H9 (cell line): ENCODE measurements around the gene R3HDML. TPM values are rescaled to one million over a fixed set of nuclear protein-coding genes. Genes with fewer than 3 reads are reported as not detected.
"Not testable (repeated sequence)": the region's sequence is repeated elsewhere in the genome, so short reads cannot be mapped to it uniquely, and the experiment has no call there.

ENCODE experiments used
- DNase-seq: peaks from one replicate; pipeline ENCODE4 v3.0.0-alpha.2; 2017
- H2AFZ ChIP-seq: one replicate; pipeline ENCODE4 v1.6.1; 2013; ENCODE audit warnings: mild to moderate bottlenecking, low read length, control low read depth, moderate library complexity
- H2AK5ac ChIP-seq: 2 replicates; pipeline ENCODE4 v1.6.1; 2013; ENCODE audit warnings: low read length, control low read depth, mixed read lengths; ENCODE audit not compliant: insufficient read length
- H2BK120ac ChIP-seq: one replicate; pipeline ENCODE4 v1.6.1; 2013; ENCODE audit warnings: low read depth, mild to moderate bottlenecking, low read length, control low read depth, inconsistent platforms; ENCODE audit not compliant: poor library complexity, severe bottlenecking
- H2BK12ac ChIP-seq: 2 replicates; pipeline ENCODE4 v1.6.1; 2013; ENCODE audit warnings: low read length, control low read depth, mixed read lengths, low read depth; ENCODE audit not compliant: insufficient read length
- H2BK15ac ChIP-seq: 2 replicates; pipeline ENCODE4 v1.6.1; 2013; ENCODE audit warnings: low read depth, low read length, control low read depth
- H2BK20ac ChIP-seq: one replicate; pipeline ENCODE4 v1.6.1; 2013; ENCODE audit warnings: low read depth, mild to moderate bottlenecking, low read length, control low read depth, inconsistent platforms; ENCODE audit not compliant: poor library complexity, severe bottlenecking
- H2BK5ac ChIP-seq: 2 replicates; pipeline ENCODE4 v1.6.1; 2013; ENCODE audit warnings: low read length, control low read depth, mixed read lengths; ENCODE audit not compliant: insufficient read length
- H3K14ac ChIP-seq: 2 replicates; pipeline ENCODE4 v1.6.1; 2013; ENCODE audit warnings: low read length, control low read depth; ENCODE audit not compliant: insufficient read depth
- H3K18ac ChIP-seq: 2 replicates; pipeline ENCODE4 v1.6.1; 2013; ENCODE audit warnings: low read depth, mild to moderate bottlenecking, mixed read lengths, low read length, control low read depth; ENCODE audit not compliant: insufficient read length
- H3K23ac ChIP-seq: 2 replicates; pipeline ENCODE4 v1.6.1; 2013; ENCODE audit warnings: low read length, control low read depth, mixed read lengths, low read depth; ENCODE audit not compliant: insufficient read length
- H3K23me2 ChIP-seq: 2 replicates; pipeline ENCODE4 v1.6.1; 2013; ENCODE audit warnings: low read depth, mild to moderate bottlenecking, mixed read lengths, low read length, control low read depth; ENCODE audit not compliant: insufficient read length, poor library complexity, severe bottlenecking
- H3K27ac ChIP-seq: 2 replicates; pipeline ENCODE4 v1.5.1; 2013; ENCODE audit warnings: low read length, control low read depth, mixed read lengths, low read depth; ENCODE audit not compliant: insufficient read length
- H3K27me3 ChIP-seq: 2 replicates; pipeline ENCODE4 v1.6.1; 2013; ENCODE audit warnings: low read length, control low read depth, inconsistent platforms; ENCODE audit not compliant: insufficient read depth
- H3K4ac ChIP-seq: 2 replicates; pipeline ENCODE4 v1.6.1; 2013; ENCODE audit warnings: low read depth, mild to moderate bottlenecking, control low read depth, inconsistent platforms, low read length, moderate library complexity
- H3K4me1 ChIP-seq: 2 replicates; pipeline ENCODE4 v1.6.1; 2013; ENCODE audit warnings: low read length, control low read depth, inconsistent platforms; ENCODE audit not compliant: insufficient read depth
- H3K4me2 ChIP-seq: 2 replicates; pipeline ENCODE4 v1.6.1; 2013; ENCODE audit warnings: low read length, control low read depth, mixed read lengths; ENCODE audit not compliant: insufficient read length, insufficient read depth
- H3K56ac ChIP-seq: 2 replicates; pipeline ENCODE4 v1.6.1; 2013; ENCODE audit warnings: low read depth, mild to moderate bottlenecking, mixed read lengths, low read length, control low read depth; ENCODE audit not compliant: insufficient read length
- H3K79me1 ChIP-seq: 2 replicates; pipeline ENCODE4 v1.6.1; 2013; ENCODE audit warnings: low read depth, mild to moderate bottlenecking, moderate library complexity, low read length, control low read depth, inconsistent platforms; ENCODE audit not compliant: insufficient read depth, poor library complexity, severe bottlenecking
- H3K79me2 ChIP-seq: 2 replicates; pipeline ENCODE4 v1.6.1; 2013; ENCODE audit warnings: low read length, control low read depth, inconsistent platforms; ENCODE audit not compliant: insufficient read depth
- H3K9ac ChIP-seq: 2 replicates; pipeline ENCODE4 v1.6.1; 2013; ENCODE audit warnings: low read length, control low read depth, mixed read lengths; ENCODE audit not compliant: insufficient read length; ENCODE audit errors: extremely low read depth
- H3K9me3 ChIP-seq: one replicate; pipeline ENCODE4 v1.6.1; 2013; ENCODE audit warnings: low read depth, low read length, inconsistent platforms; ENCODE audit not compliant: control insufficient read depth
- H3T11ph ChIP-seq: one replicate; pipeline ENCODE4 v1.6.1; 2013; ENCODE audit warnings: mild to moderate bottlenecking, low read length, control low read depth, inconsistent platforms
- H4K20me1 ChIP-seq: one replicate; pipeline ENCODE4 v1.6.1; 2013; ENCODE audit not compliant: control insufficient read depth, insufficient read length, insufficient read depth
- H4K5ac ChIP-seq: 2 replicates; pipeline ENCODE4 v1.6.1; 2013; ENCODE audit warnings: low read depth, mild to moderate bottlenecking, mixed read lengths, low read length, control low read depth; ENCODE audit not compliant: insufficient read length
- H4K8ac ChIP-seq: replicated peaks from 2 replicates; pipeline ENCODE4 v1.6.1; 2013; ENCODE audit warnings: low read length, control low read depth, mixed read lengths, low read depth; ENCODE audit not compliant: insufficient read length
- H4K91ac ChIP-seq: 2 replicates; pipeline ENCODE4 v1.6.1; 2013; ENCODE audit warnings: low read depth, mild to moderate bottlenecking, moderate library complexity, mixed read lengths, low read length, control low read depth; ENCODE audit not compliant: insufficient read length
- H3K27ac Mint-ChIP-seq, 3 experiments: 2 replicates in 2 of 3; 3 replicates in 1 of 3; pipeline ENCODE4 v1.8.0; 2020 to 2021; ENCODE audit warnings: mixed read lengths in 3 of 3, mild to moderate bottlenecking in 1 of 3, moderate library complexity in 1 of 3
- H3K27me3 Mint-ChIP-seq: 2 replicates; pipeline ENCODE4 v1.8.0; 2021; ENCODE audit warnings: low read depth, mild to moderate bottlenecking, moderate library complexity, mixed read lengths
- H3K36me3 Mint-ChIP-seq, 3 experiments: 2 replicates in 2 of 3; 3 replicates in 1 of 3; pipeline ENCODE4 v1.8.0; 2020 to 2021; ENCODE audit warnings: low read depth in 3 of 3, mixed read lengths in 3 of 3; ENCODE audit not compliant: insufficient read depth in 1 of 3
- H3K4me1 Mint-ChIP-seq, 2 experiments: 2 replicates each; pipeline ENCODE4 v1.8.0; 2020; ENCODE audit warnings: mixed read lengths in 2 of 2
- H3K4me3 Mint-ChIP-seq, 2 experiments: 2 replicates in 1 of 2; 3 replicates in 1 of 2; pipeline ENCODE4 v1.8.0; 2020 to 2021; ENCODE audit warnings: mild to moderate bottlenecking in 2 of 2, mixed read lengths in 2 of 2, moderate library complexity in 1 of 2
- H3K9me3 Mint-ChIP-seq, 2 experiments: 2 replicates in 1 of 2; 3 replicates in 1 of 2; pipeline ENCODE4 v1.8.0; 2020; ENCODE audit warnings: mild to moderate bottlenecking in 2 of 2, mixed read lengths in 2 of 2, moderate library complexity in 1 of 2
- WGBS: extraction: QIAGEN DNeasy Blood & Tissue Kit; methylation state at CpG from one replicate; pipeline ENCODE4 v1.1.7; 2013; ENCODE audit warnings: missing lambda C conversion rate, low lambda C conversion rate, mixed read lengths; ENCODE audit not compliant: insufficient read length; ENCODE audit errors: extremely low coverage; 5-methylcytosine and 5-hydroxymethylcytosine counted together
- total RNA-seq: library from RNA; stranded (reverse); gene quantifications from 2 replicates; pipeline ENCODE4 v1.2.1, GENCODE V29; 2021
- TF ChIP-seq, protein P1 (sequence below): fragments of 200-600 bp; sonication (generic); conservative IDR thresholded peaks from 3 replicates; pipeline ENCODE4 v1.8.0; 2021; ENCODE audit warnings: antibody characterized with exemption, mild to moderate bottlenecking

Gene R3HDML
- total RNA-seq, 1 experiment from 2014 or later: not detected

DNA sequence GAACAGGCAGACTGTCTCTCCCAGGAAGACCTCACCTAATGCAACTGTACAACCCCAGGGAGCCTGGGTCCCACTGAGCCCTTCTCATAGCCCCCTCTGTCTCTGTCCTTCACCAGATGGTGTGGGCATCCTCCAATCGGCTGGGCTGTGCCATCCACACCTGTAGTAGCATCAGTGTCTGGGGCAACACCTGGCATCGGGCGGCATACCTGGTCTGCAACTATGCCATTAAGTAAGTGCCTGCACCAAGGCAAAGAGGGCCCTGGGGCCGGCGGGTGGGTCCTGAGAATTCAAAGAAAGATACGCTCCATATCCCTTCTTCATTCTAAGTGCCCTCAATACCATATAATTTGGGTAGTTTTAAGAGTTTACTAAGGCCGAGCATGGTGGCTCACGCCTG, 8.3 kb downstream of the R3HDML start:
- Histone ChIP-seq H2BK20ac (no peak overlapping the region), H3K9me3 (no peaks in the 10 kb centered on the region), H4K20me1 (no peaks in the 10 kb centered on the region), H4K5ac (no peak overlapping the region), H2BK12ac (no peak overlapping the region), H3K23ac (no peak overlapping the region), H2BK15ac (0 out of 2 replicates have a peak overlapping the region, but pooled peaks have one; percentile 6), H3K4me2 (no peak overlapping the region), H3K23me2 (no peaks in the 10 kb centered on the region), H4K91ac (no peak overlapping the region), H3K79me2 (no peaks in the 10 kb centered on the region), H3K18ac (no peak overlapping the region), H3K56ac (no peak overlapping the region), H3K4ac (no peak overlapping the region), H2AFZ (no peak overlapping the region), H3K9ac (no peak overlapping the region), H3K27ac (no peak overlapping the region), H2AK5ac (no peak overlapping the region), H3K27me3 (no peaks in the 10 kb centered on the region), H3K4me1 (no peaks in the 10 kb centered on the region), H2BK5ac (no peak overlapping the region), H4K8ac (no peak overlapping the region), H3K14ac (no peak overlapping the region), H2BK120ac (no peak overlapping the region), H3T11ph (no peak overlapping the region), H3K79me1 (no peaks in the 10 kb centered on the region)
- Mint-ChIP-seq H3K27me3 (peaks cover 4% of the 10 kb centered on the region; the same call in 1 of the 2 replicates), H3K4me1 (peaks cover 3 to 5% of the 10 kb centered on the region in 2 experiments; a peak in 3 of 4 replicates), H3K27ac (no peak overlapping the region), H3K9me3 (no peaks in the 10 kb centered on the region; a peak in 1 of 5 replicates), H3K4me3 (no peak overlapping the region), H3K36me3 (no peaks in the 10 kb centered on the region)
- DNase-seq: no peak
- no CpG with 5 or more reads among the region's 8 CpGs for WGBS
- TF ChIP-seq, protein P1, sequence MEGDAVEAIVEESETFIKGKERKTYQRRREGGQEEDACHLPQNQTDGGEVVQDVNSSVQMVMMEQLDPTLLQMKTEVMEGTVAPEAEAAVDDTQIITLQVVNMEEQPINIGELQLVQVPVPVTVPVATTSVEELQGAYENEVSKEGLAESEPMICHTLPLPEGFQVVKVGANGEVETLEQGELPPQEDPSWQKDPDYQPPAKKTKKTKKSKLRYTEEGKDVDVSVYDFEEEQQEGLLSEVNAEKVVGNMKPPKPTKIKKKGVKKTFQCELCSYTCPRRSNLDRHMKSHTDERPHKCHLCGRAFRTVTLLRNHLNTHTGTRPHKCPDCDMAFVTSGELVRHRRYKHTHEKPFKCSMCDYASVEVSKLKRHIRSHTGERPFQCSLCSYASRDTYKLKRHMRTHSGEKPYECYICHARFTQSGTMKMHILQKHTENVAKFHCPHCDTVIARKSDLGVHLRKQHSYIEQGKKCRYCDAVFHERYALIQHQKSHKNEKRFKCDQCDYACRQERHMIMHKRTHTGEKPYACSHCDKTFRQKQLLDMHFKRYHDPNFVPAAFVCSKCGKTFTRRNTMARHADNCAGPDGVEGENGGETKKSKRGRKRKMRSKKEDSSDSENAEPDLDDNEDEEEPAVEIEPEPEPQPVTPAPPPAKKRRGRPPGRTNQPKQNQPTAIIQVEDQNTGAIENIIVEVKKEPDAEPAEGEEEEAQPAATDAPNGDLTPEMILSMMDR: no peak

GRCh38 chr20:44345941-44346340, 9.1 kb downstream of the R3HDML start:
- H3K27ac ChIP-seq, H3K23me2 ChIP-seq, H3K14ac ChIP-seq, H4K20me1 ChIP-seq, H2BK20ac ChIP-seq, H3K9ac ChIP-seq, H2BK120ac ChIP-seq, H2BK5ac ChIP-seq, H2AK5ac ChIP-seq, H3T11ph ChIP-seq, H3K9me3 ChIP-seq, H2BK12ac ChIP-seq, H2BK15ac ChIP-seq, DNase-seq, H3K4me1 Mint-ChIP-seq, H3K27me3 ChIP-seq, H3K4me3 Mint-ChIP-seq, H3K9me3 Mint-ChIP-seq, H3K27me3 Mint-ChIP-seq, H3K4ac ChIP-seq, H2AFZ ChIP-seq, H3K79me1 ChIP-seq, H4K8ac ChIP-seq, H4K91ac ChIP-seq, H4K5ac ChIP-seq, H3K36me3 Mint-ChIP-seq, H3K79me2 ChIP-seq, H3K4me2 ChIP-seq, H3K4me1 ChIP-seq, H3K23ac ChIP-seq, H3K18ac ChIP-seq, H3K56ac ChIP-seq: not testable (repeated sequence)
- peak overlapping the region in 1 of 3 experiments; percentile 89; a peak in 1 of 7 replicates for H3K27ac Mint-ChIP-seq
- WGBS: no CpG with 5 or more reads among the region's 10 CpGs
